Middle frontal gyrus (tissue), 1 donor: ENCODE data around the gene ZKSCAN1.
A peak's percentile ranks its signal among the peaks of the same experiment; 100 is the strongest.

Source experiments
- DNase-seq: peaks from one replicate; pipeline ENCODE4 v3.0.0-alpha.2; 2015; ENCODE audit warnings: low spot score; ENCODE audit errors: extremely low spot score

Gene ZKSCAN1

DNA sequence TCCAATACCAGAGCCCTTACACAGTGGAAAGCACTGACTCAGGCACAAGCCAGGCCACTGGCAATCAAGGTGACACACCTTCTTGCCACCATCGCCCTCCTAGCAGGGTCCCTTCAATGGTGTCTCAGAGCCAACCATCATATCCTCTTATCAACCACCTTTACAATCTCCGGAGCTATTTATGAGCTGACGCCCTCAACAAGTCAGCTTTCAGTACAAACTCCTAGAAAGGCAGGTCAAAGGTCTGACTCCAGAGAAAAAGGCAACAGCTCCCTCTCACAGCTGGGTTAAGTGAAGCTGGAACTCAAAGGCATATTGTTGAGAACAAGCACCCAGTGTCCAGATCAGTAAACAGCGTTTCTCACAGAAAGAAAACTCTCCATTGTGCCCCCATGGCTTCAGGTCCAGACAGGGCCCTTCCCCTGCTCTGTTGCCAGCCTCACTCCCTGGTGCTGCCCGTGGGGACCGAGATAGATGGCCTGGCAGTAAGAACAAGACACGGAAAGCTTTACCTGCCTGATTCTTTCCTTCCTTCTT is 63.7 kb downstream of the ZKSCAN1 start:
- DNase-seq = no peak

DNA sequence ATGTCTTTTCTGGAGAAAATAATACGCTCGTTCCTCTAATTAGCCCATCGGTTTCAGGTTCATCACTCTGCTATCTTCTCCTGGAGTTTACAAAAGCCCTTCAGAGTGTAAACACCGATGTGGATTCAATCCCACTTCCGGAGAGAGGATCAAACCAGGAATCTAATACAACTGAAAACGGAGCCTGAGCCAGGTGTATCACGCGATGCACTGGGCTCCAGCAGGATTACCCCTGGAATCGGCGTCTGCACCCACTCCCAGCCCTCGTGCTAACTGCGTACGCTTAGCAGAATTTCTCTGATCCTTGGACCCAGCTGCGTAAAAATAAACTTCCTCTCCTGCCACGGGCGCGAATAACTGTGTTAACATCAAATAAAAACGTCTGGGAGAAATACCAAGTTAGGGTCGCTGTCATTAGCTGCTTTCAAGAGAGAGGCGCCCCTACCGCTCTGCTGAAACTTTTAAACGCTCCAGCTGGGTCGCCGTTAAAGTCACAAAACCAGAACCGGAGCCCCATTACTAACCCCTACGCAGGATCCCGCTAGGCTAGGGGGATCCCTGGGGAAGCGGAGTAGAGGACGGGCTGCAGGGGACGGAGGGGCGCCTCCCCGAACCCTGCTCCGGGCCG is 65.6 kb downstream of the ZKSCAN1 start:
- DNase-seq = no peak

DNA sequence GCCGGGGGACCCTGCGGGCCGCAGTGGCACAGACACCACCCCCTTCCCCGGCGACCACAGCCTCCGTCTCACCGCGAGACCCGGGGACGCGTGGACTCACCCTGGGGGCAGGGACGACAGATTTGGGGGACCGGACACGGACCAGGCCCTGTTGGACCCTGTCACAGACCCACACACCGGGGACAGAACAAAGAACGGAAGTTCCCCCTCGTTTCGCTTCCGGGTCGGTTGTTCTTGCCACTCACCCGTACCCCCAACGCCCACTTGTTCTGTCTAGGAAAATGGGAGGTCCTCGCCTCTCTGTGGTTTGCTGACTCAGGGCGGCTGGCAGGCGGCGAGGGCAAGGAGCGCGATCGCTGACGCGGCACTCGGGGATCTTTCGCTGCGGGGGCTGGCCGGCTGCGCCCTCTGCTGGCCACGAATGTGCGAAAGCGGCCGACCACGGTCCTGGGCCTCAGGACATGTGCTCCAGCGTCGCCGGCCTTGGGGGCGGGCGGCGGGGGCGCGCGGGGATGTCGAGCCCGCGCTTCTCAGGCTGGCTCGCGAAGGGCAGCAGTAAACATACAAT is 66.2 kb downstream of the ZKSCAN1 start, which contains the start of gene ZNF3:
Gene ZNF3 (minus strand): TSS at position 189 of the 568 bp plus-strand sequence. CDS start 4,366 bp downstream, outside the sequence.
- peak; percentile 98 for DNase-seq

DNA sequence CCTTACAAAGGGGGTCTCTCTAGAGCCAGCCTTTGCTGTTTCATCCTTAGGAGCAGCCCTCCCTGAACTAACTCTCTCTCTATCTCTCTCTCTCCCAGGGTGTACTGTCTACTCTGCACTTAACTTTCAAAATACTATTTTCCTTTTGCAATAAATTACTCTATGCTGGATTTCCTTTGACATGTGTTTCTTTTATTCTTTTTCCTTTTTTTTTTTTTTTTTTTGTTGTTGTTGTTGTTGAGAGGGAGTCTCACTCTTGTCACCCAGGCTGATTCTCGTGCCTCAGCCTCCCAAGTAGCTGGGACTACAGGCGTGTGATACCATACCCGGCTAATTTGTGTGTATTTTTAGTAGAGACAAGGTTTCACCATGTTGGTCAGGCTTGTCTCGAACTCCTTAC is 67.6 kb downstream of the ZKSCAN1 start:
- no peak for DNase-seq

DNA sequence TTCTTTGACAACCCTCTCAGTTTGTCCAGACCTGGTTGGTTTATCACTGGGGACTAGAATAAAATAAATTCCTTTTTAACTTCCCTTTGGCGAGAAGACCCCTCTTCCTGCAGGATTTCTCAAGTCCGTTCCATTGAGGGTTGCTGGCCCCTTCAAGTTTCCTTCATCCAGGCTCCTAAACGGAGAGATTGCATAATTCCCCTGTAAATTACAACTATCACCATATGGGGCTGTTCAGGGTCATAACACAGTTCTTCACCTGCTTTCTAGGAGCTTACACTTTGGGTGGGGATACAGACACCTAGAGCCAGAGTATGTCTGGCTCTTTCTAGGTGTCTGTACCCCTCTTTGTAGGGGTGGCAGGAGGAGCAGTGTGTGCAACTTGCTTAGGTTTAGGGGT is 70.1 kb downstream of the ZKSCAN1 start:
- DNase-seq = no peak

DNA sequence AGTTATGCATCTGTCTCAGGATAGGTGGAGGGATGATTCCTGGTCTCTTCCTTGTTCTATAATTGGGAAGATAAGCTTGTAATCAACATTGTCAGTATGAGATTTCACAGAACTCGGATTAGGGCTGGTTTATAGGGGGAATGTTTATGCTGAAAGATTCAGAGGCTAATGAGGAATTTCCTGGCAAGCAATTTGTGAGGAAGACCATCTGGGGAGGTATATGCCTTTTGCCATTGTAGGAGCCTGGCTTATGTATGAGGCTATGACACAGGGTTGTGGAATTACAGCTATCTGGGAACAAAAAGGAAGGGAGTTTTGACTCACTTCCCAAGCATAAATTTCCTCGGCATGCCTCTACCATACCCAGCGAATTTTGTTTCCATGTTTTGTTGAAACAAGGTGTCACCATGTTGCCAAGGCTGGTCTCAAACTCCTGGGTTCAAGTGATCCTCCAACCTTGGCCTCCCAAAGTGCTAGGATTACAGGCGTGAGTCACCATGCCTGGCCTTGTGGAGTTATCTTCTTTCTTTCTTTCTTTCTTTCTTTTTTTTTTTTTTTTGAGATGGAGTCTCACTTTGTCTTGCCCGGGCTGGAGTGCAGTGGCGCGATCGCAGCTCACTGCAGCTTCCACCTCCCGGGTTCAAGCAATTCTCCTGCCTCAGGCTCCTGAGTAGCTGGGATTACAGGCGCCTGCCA is 71.8 kb downstream of the ZKSCAN1 start:
- DNase-seq = no peak

DNA sequence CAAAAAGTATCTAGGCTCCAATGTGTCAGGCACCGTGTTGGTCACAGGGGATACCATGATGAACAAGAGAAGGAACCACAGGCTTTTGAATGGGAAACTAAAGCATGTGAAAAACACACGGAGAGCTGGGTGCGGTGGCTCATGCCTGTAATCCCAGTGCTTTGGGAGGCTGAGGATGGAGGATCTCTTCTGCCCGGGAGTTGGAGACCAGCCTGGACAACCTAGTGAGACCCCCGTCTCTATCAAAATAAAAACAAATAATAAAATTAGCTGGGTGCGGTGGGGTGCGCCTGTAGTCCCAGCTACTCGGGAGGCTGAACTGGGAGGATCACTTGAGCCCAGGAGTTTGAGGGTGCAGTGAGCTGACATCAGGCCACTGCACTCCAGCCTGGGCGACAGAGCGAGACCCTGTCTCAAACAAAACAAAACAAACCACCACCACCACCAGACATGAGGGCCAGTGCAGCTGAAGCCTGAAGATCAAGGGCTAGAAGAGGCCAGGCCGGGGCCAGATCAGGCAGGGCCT is 72.8 kb downstream of the ZKSCAN1 start:
- DNase-seq = no peak

DNA sequence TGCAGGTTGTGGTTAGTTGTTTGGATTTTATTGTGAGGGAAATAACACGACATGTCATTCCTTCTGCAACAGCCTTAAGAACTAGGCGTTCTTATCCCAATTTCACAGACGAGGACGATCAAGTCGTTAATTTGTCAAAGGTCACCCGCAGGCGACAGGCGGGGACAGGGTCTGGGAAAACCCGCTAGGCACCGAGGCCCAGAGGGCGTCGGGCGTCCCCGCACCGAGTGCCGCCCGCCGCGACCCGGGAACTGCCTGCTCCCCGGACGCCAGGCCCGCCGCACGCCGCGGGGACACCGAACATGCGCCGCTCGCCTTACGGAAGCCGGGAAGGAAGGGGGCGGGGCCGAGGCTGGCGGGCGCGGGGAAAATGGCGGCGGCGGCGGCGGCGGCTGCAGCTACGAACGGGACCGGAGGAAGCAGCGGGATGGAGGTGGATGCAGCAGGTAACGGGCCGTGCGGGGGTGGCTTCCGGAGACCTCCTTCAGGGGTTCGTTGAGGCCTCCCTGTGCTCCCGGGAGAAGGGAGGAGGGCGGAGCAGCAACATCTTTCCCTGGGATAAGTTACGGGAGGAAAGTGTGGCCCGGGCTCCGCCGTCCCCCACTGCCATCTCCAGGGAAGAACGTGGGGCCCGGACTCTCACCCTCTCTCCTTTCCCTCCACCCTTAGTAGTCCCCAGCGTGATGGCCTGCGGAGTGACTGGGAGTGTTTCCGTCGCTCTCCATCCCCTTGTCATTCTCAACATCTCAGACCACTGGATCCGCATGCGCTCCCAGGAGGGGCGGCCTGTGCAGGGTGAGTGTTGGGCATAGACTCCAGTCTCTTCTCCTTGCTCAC is 73.4 kb downstream of the ZKSCAN1 start, which contains the start of gene COPS6:
Gene COPS6 (plus strand): TSS at position 349 of the 837 bp plus-strand sequence. CDS start 22 bp downstream, at position 371.
- no peak for DNase-seq

DNA sequence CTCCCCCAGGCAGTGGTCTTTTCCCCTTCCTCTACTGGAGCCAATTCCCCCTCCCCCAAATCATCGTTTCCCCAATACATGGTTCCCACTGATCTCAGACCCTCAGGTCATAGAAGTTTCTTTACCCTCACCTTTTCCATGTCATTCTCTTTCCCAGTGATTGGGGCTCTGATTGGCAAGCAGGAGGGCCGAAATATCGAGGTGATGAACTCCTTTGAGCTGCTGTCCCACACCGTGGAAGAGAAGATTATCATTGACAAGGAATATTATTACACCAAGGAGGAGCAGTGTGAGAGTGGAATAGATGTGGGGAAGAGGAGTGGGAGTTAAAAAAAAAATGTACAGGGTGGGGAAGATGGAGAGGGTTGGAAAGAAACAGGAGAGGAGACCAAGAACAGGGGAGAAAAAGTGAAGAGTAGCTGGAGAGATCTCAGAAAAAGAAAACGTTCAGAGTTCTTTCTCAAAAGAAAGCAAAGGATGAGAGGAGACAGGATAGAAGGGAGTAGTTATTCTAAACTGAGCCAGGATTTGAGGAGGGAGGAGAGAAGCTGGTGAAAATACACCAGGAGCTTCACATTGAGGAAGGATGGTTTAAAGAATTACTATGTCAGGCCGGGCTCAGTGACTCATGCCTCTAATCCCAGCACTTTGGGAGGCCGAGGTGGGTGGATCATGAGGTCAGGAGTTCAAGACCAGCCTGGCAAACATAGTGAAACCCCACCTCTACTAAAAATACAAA is 74.2 kb downstream of the ZKSCAN1 start:
- no peak for DNase-seq

DNA sequence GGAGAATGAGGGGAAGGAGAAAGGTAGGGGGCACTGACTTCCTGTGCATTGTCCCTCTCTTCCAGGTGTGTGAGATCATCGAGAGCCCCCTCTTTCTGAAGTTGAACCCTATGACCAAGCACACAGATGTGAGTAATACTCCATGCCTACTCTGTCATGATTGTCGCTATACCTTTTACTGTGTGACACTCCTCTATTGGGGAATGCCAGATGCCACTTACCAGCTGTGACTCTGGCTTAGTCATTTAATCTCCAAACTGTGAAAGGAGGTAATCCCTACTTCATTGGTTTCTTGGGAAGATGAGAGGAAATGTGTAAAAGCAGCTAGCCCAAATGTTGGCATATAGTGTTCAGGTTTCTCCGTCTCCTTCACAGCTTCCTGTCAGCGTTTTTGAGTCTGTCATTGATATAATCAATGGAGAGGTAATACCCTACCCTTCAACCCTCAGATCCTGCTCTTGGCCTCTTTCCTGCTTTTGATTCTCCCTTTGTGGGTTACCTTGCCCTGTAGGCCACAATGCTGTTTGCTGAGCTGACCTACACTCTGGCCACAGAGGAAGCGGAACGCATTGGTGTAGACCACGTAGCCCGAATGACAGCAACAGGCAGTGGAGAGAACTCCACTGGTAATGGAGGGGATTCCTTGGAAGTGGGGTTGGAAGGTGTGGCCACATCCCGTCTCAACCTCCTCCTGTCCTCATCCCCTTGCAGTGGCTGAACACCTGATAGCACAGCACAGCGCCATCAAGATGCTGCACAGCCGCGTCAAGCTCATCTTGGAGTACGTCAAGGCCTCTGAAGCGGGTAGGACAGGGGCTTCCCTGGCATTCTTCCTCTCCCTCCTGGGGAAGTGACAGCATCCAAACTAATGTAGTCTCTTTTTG is 75.4 kb downstream of the ZKSCAN1 start:
- no peak for DNase-seq
